Upper lobe of left lung (tissue), 6 donors: ENCODE data around the gene AXIN1. TPM values are rescaled to one million over a fixed set of nuclear protein-coding genes. Genes with fewer than 3 reads are reported as not detected.

Source experiments
- ATAC-seq, 2 donors: fragments of 200-7000 bp; cut with Tn5 transposase; one replicate each; pipeline ENCODE4 v1.9.1; 2022; ENCODE audit warnings: mild to moderate bottlenecking in 2 of 2, moderate library complexity in 2 of 2; ENCODE audit not compliant: low FRiP score in 2 of 2
- DNase-seq, 2 donors: peaks; one replicate each; pipeline ENCODE4 v3.0.0-alpha.2; 2019 to 2020
- H3K27ac ChIP-seq, 4 donors: fragments of 200-600 bp; sonication (generic); one replicate each; pipeline ENCODE4 v1.5.1; 2016 to 2019
- H3K27me3 ChIP-seq, 4 donors: fragments of 200-600 bp; sonication (generic); one replicate each; pipeline ENCODE4 v1.5.1; 2017 to 2019
- H3K36me3 ChIP-seq, 4 donors: fragments of 200-600 bp; sonication (generic); one replicate each; pipeline ENCODE4 v1.5.1; 2016 to 2019
- H3K4me1 ChIP-seq, 4 donors: fragments of 200-600 bp; sonication (generic); one replicate each; pipeline ENCODE4 v1.5.1; 2018 to 2019
- H3K4me3 ChIP-seq, 4 donors: fragments of 200-600 bp; sonication (generic); one replicate each; pipeline ENCODE4 v1.5.1; 2017 to 2019; ENCODE audit warnings: mild to moderate bottlenecking in 2 of 4, moderate library complexity in 1 of 4
- H3K9me3 ChIP-seq, 4 donors: fragments of 200-600 bp; sonication (generic); one replicate each; pipeline ENCODE4 v1.5.1; 2018 to 2019
- CTCF ChIP-seq, 6 experiments: fragments of 450-650 bp in 4 of 6; fragments of 200-600 bp in 2 of 6; sonication (generic) in 2 of 6; IDR thresholded peaks; one replicate each; pipeline ENCODE4 v1.5.1; 2016 to 2019; ENCODE audit warnings: antibody characterized with exemption in 6 of 6
- EP300 ChIP-seq, 4 donors: sonication (generic); formaldehyde crosslinking; IDR thresholded peaks; one replicate each; pipeline ENCODE4 v1.5.1; 2017; ENCODE audit warnings: antibody characterized with exemption in 4 of 4, control low read depth in 2 of 4
- POLR2A ChIP-seq, 4 donors: fragments of 450-650 bp; IDR thresholded peaks; one replicate each; pipeline ENCODE4 v1.5.1; 2016 to 2017; ENCODE audit warnings: antibody characterized with exemption in 4 of 4, mild to moderate bottlenecking in 2 of 4
- POLR2AphosphoS5 ChIP-seq, 2 donors: sonication (generic); formaldehyde crosslinking; IDR thresholded peaks; one replicate each; pipeline ENCODE4 v1.5.1; 2017; ENCODE audit warnings: antibody characterized with exemption in 2 of 2
- WGBS, 2 donors: methylation state at CpG; one replicate each; pipeline ENCODE4 v1.1.5; 2017 to 2018; 5-methylcytosine and 5-hydroxymethylcytosine counted together
- total RNA-seq, 6 donors: library from RNA; depleted of rRNA in 4 of 6; stranded (reverse); fragments of >200 nt in 4 of 6; gene quantifications; one replicate each; pipeline versions ENCODE4 v1.1.0 to v1.2.1, GENCODE V29; 2016 to 2021
- donor health status: DM: no; HTN: no; CAD: no; lungs with moderate emphysema.
- donor health status: DM: no; HTN: yes; CAD: no; lungs with severe emphysema.

Gene AXIN1
- total RNA-seq, 6 donors from 2014 or later, result 26.8 to 45.9 (median 31.9) TPM

GRCh38 chr16:287981-288920, 64.3 kb downstream of the AXIN1 start:
- 96 to 98% methylated on average over 18 to 31 of the region's 33 CpGs for WGBS, 2 donors
- DNase-seq, result peak in 1 of 2 donors; percentile 59
- peaks cover 0 to 3% (median 0%) of the 10 kb centered on the region in 4 donors for H3K27me3 ChIP-seq
- TF ChIP-seq POLR2A (IDR thresholded peaks at IDR 0.05), result no peak
- TF ChIP-seq EP300 (IDR thresholded peaks at IDR 0.05), result no peak
- TF ChIP-seq POLR2AphosphoS5 (IDR thresholded peaks at IDR 0.05), result no peak
- no peak for TF ChIP-seq CTCF (IDR thresholded peaks at IDR 0.05)
- no peaks in the 10 kb centered on the region for H3K4me1 ChIP-seq
- H3K4me3 ChIP-seq, result no peak overlapping the region
- no peak for ATAC-seq
- H3K27ac ChIP-seq, result no peak overlapping the region
- no peaks in the 10 kb centered on the region for H3K9me3 ChIP-seq
- peaks cover 3 to 69% (median 61%) of the 10 kb centered on the region in 4 donors for H3K36me3 ChIP-seq

- Histone ChIP-seq H3K36me3 (peaks cover 3 to 60% (median 52%) of the 10 kb centered on the region in 4 donors), H3K27ac (no peak overlapping the region), H3K4me3 (no peak overlapping the region), H3K9me3 (no peaks in the 10 kb centered on the region), H3K27me3 (peaks cover 0 to 7% (median 1%) of the 10 kb centered on the region in 4 donors), H3K4me1 (no peaks in the 10 kb centered on the region)
- ATAC-seq, result no peak
- TF ChIP-seq POLR2A (IDR thresholded peaks at IDR 0.05), result no peak
- TF ChIP-seq POLR2AphosphoS5 (IDR thresholded peaks at IDR 0.05), result no peak
- TF ChIP-seq CTCF (IDR thresholded peaks at IDR 0.05), result no peak
- no peak for TF ChIP-seq EP300 (IDR thresholded peaks at IDR 0.05)
- WGBS, 2 donors, result 83 to 86% methylated on average over 12 to 16 of the region's 16 CpGs
- peak in 1 of 2 donors; percentile 50 for DNase-seq
Observed at GRCh38 chr16:287298-287811, 65.2 kb downstream of the AXIN1 start.

GRCh38 chr16:286491-287297, 65.8 kb downstream of the AXIN1 start:
- TF ChIP-seq POLR2AphosphoS5 (IDR thresholded peaks at IDR 0.05) (no peak), POLR2A (IDR thresholded peaks at IDR 0.05) (no peak), EP300 (IDR thresholded peaks at IDR 0.05) (no peak), CTCF (IDR thresholded peaks at IDR 0.05) (no peak)
- WGBS, 2 donors, result 85 to 99% methylated on average over 15 to 20 of the region's 22 CpGs
- DNase-seq (peak in 1 of 2 donors; percentile 71), ATAC-seq (no peak)
- Histone ChIP-seq H3K4me3 (no peak overlapping the region), H3K4me1 (peaks cover 0 to 4% (median 0%) of the 10 kb centered on the region in 4 donors), H3K36me3 (peaks cover 0 to 54% (median 45%) of the 10 kb centered on the region in 4 donors), H3K9me3 (no peaks in the 10 kb centered on the region), H3K27ac (no peak overlapping the region), H3K27me3 (peaks cover 0 to 9% (median 3%) of the 10 kb centered on the region in 4 donors)

GRCh38 chr16:285146-286055, 67.1 kb downstream of the AXIN1 start:
- TF ChIP-seq EP300 (IDR thresholded peaks at IDR 0.05), result no peak
- H3K36me3 ChIP-seq, result peaks cover 0 to 41% (median 33%) of the 10 kb centered on the region in 4 donors
- no peaks in the 10 kb centered on the region for H3K9me3 ChIP-seq
- WGBS, 2 donors, result 94 to 95% methylated on average over 18 to 27 of the region's 48 CpGs
- DNase-seq (peak in 1 of 2 donors; percentile 75), ATAC-seq (no peak)
- H3K27ac ChIP-seq, result no peak overlapping the region
- peaks cover 6 to 16% (median 7%) of the 10 kb centered on the region in 4 donors for H3K4me1 ChIP-seq
- H3K27me3 ChIP-seq, result peaks cover 2 to 21% (median 14%) of the 10 kb centered on the region in 4 donors
- H3K4me3 ChIP-seq, result no peak overlapping the region
